Neuronal stem cell (in vitro differentiated cells): ENCODE data around the gene CST7. TPM values are rescaled to one million over a fixed set of nuclear protein-coding genes. Genes with fewer than 3 reads are reported as not detected.

Experiments used
- DNase-seq: peaks from one replicate; pipeline ENCODE4 v3.0.0-alpha.2; 2013; ENCODE audit warnings: low spot score
- H2AFZ ChIP-seq: one replicate; pipeline ENCODE4 v1.6.1; 2013; ENCODE audit warnings: mild to moderate bottlenecking, low read length, inconsistent platforms
- H2AK5ac ChIP-seq: 2 replicates; pipeline ENCODE4 v1.6.1; 2013; ENCODE audit warnings: low read depth, mild to moderate bottlenecking, inconsistent platforms, low read length, moderate library complexity, mixed read lengths
- H2BK120ac ChIP-seq: 2 replicates; pipeline ENCODE4 v1.6.1; 2013; ENCODE audit warnings: low read depth, mild to moderate bottlenecking, inconsistent platforms, low read length, moderate library complexity, mixed read lengths
- H2BK12ac ChIP-seq: one replicate; pipeline ENCODE4 v1.6.1; 2013; ENCODE audit warnings: low read length, inconsistent platforms
- H2BK15ac ChIP-seq: 2 replicates; pipeline ENCODE4 v1.6.1; 2013; ENCODE audit warnings: mild to moderate bottlenecking, low read length, inconsistent platforms, mixed read lengths
- H2BK5ac ChIP-seq: one replicate; pipeline ENCODE4 v1.6.1; 2013; ENCODE audit warnings: inconsistent platforms, mild to moderate bottlenecking, low read length, moderate library complexity
- H3K14ac ChIP-seq: one replicate; pipeline ENCODE4 v1.6.1; 2013; ENCODE audit warnings: low read length, inconsistent platforms
- H3K18ac ChIP-seq: 2 replicates; pipeline ENCODE4 v1.6.1; 2013; ENCODE audit warnings: low read length, inconsistent platforms
- H3K23ac ChIP-seq: 2 replicates; pipeline ENCODE4 v1.6.1; 2013; ENCODE audit warnings: low read depth, mild to moderate bottlenecking, mixed read lengths, low read length, inconsistent platforms; ENCODE audit not compliant: poor library complexity
- H3K27ac ChIP-seq: replicated peaks from 3 replicates; pipeline ENCODE4 v1.5.1; 2013; ENCODE audit warnings: low read length, inconsistent platforms
- H3K27me3 ChIP-seq, 3 experiments: 2 replicates each; pipeline ENCODE4 v1.6.1; 2013; ENCODE audit warnings: low read length in 3 of 3, mild to moderate bottlenecking in 2 of 3, inconsistent platforms in 1 of 3, low read depth in 1 of 3, mixed read lengths in 1 of 3, moderate library complexity in 1 of 3; ENCODE audit not compliant: control insufficient read depth in 3 of 3, insufficient read depth in 3 of 3
- H3K36me3 ChIP-seq, 2 donors: replicated peaks in 1 of 2; 2 replicates each; pipeline ENCODE4 v1.6.1; 2013; ENCODE audit warnings: low read length in 2 of 2; ENCODE audit not compliant: control insufficient read depth in 2 of 2, insufficient read depth in 2 of 2
- H3K4ac ChIP-seq: 2 replicates; pipeline ENCODE4 v1.6.1; 2013; ENCODE audit warnings: inconsistent platforms, mild to moderate bottlenecking, low read length, moderate library complexity
- H3K4me1 ChIP-seq, 2 donors: 1 replicate in 1 of 2; 2 replicates in 1 of 2; pipeline ENCODE4 v1.6.1; 2013; ENCODE audit warnings: low read length in 2 of 2, low read depth in 1 of 2; ENCODE audit not compliant: control insufficient read depth in 2 of 2, insufficient read depth in 1 of 2
- H3K4me2 ChIP-seq: one replicate; pipeline ENCODE4 v1.6.1; 2013; ENCODE audit warnings: mild to moderate bottlenecking, low read length, inconsistent platforms; ENCODE audit not compliant: insufficient read depth, poor library complexity, severe bottlenecking
- H3K4me3 ChIP-seq, 2 donors: 2 replicates each; pipeline ENCODE4 v1.5.1; 2013; ENCODE audit warnings: low read length in 2 of 2, mild to moderate bottlenecking in 2 of 2, inconsistent platforms in 1 of 2, moderate library complexity in 1 of 2
- H3K79me1 ChIP-seq: one replicate; pipeline ENCODE4 v1.6.1; 2013; ENCODE audit warnings: low read depth, mild to moderate bottlenecking, inconsistent platforms, low read length, moderate library complexity
- H3K9ac ChIP-seq: one replicate; pipeline ENCODE4 v1.6.1; 2013; ENCODE audit warnings: mild to moderate bottlenecking, low read depth, low read length, inconsistent platforms; ENCODE audit not compliant: poor library complexity
- H3K9me3 ChIP-seq, 2 donors: replicated peaks in 1 of 2; 2 replicates each; pipeline versions ENCODE3 to v1.6.1; 2013; ENCODE audit warnings: low read length in 2 of 2, mild to moderate bottlenecking in 2 of 2, inconsistent platforms in 1 of 2, low read depth in 1 of 2, mixed read lengths in 1 of 2, moderate library complexity in 1 of 2; ENCODE audit not compliant: control insufficient read depth in 2 of 2, insufficient read depth in 1 of 2
- H4K8ac ChIP-seq: one replicate; pipeline ENCODE4 v1.6.1; 2013; ENCODE audit warnings: low read depth, mild to moderate bottlenecking, inconsistent platforms, low read length, moderate library complexity
- H4K91ac ChIP-seq: one replicate; pipeline ENCODE4 v1.6.1; 2013; ENCODE audit warnings: low read length, low read depth, mild to moderate bottlenecking, inconsistent platforms; ENCODE audit not compliant: poor library complexity
- WGBS, 2 donors: extraction: QIAGEN DNeasy Blood & Tissue Kit; methylation state at CpG; one replicate each; pipeline ENCODE4 v1.1.7; 2013; ENCODE audit warnings: missing lambda C conversion rate in 2 of 2, mixed read lengths in 1 of 2; ENCODE audit not compliant: insufficient read length in 2 of 2, insufficient replicate concordance in 1 of 2; ENCODE audit errors: extremely low coverage in 2 of 2; 5-methylcytosine and 5-hydroxymethylcytosine counted together
- small RNA-seq: library from polyadenylated mRNA; stranded (forward); fragments of <200 nt; extraction: miRNeasy Mini kit (QIAGEN cat#:217004); gene quantifications from one replicate; pipeline ENCODE3, GENCODE V24; 2013; ENCODE audit not compliant: insufficient read depth

The CST7 gene

DNA sequence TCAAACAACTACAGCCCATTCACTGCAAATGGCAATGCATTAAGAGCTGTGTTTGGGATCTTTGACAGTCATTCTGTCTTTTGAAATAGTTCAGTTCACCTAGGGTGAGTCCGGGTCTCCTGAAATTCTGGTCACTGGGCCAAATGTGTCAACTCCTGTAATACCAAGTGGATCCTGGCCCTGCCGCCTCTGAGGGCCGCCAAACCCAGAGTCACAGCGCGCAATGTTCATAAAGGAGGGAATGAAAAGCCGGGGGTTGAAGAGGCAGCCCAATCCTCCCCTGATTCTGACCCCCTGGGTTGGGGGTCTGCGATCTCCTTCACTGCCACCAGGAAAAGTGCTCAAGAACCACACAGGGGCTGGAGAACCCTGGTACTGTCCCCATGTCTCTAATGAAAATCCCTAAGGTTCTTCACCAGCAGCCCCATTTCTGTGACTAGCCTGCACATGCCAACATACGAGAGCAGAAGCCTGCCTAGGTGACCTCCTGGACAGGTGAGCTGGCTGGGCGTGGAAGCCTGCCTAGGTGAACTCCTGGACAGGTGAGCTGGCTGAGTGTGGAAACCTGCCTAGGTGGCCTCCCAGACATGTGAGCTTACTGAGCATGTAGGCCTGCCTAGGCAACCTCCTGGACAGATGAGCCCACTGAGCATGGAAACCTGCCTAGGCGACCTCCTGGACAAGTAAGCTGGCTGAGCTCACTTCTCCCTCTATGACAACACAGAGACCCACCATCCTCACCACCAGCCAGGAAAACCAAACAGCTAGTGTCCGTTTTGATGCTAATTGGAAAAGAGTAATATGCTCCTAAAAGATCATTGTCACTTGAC lies 59.5 kb downstream of the CST7 start:
- Histone ChIP-seq H4K91ac (no peak overlapping the region), H2BK5ac (no peak overlapping the region), H3K4me1 (no peaks in the 10 kb centered on the region), H2BK120ac (no peak overlapping the region), H2AFZ (no peak overlapping the region), H2AK5ac (peak overlapping the region; percentile 40), H3K4me3 (no peak overlapping the region), H3K36me3 (no peaks in the 10 kb centered on the region), H3K27me3 (peaks cover 0 to 35% (median 0%) of the 10 kb centered on the region in 3 experiments), H3K18ac (no peak overlapping the region), H3K27ac (no peak overlapping the region), H3K14ac (no peak overlapping the region), H3K9ac (no peak overlapping the region), H3K79me1 (no peaks in the 10 kb centered on the region), H4K8ac (no peak overlapping the region), H2BK15ac (no peak overlapping the region), H3K23ac (no peak overlapping the region), H3K9me3 (no peaks in the 10 kb centered on the region), H3K4ac (no peak overlapping the region), H3K4me2 (no peak overlapping the region), H2BK12ac (no peak overlapping the region)
- WGBS, 2 donors, result no CpG with 5 or more reads among the region's 11 CpGs
- no peak for DNase-seq

Small RNA genes lying within 50 kb of the gene (small RNA-seq; reads per million reads assigned to genes)
- gene RNU6-1257P, result not detected
